Measurements from ENCODE around the gene TMPRSS9.

TMPRSS9 gene

DNA sequence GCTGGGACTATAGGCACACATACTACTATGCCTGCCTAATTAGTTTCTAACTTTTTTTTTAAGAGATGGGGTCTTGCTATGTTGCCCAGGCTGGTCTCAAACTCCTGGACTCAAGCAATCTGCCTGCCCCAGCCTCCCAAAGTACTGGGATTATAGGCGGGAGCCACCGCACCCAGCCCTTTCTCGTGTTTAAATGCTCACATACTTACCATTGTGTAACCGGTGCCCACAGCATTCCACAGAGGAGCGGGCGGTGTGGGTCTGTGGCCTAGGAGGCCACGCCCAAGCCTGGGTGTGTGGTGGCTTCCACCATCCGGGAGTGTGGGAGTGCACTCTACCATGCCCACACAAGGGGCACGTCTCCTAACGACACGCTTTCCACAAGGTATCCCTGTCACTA, 89.0 kb downstream of the TMPRSS9 start:
- Histone ChIP-seq H3K4me1 (ENCODE audit: control extremely low read depth in 1 of 4, control insufficient read depth in 4 of 4, insufficient read depth in 4 of 4, low read length in 3 of 4) (peaks cover 0 to 16% (median 14%) of the 10 kb centered on the region in 4 experiments), H3K36me3 (ENCODE audit: control insufficient read depth in 4 of 4, insufficient read depth in 4 of 4, low read length in 3 of 4) (peaks cover 0 to 34% (median 15%) of the 10 kb centered on the region in 4 experiments), H3K27ac (ENCODE audit: insufficient read depth in 1 of 2, low read depth in 1 of 2, low read length in 2 of 2, poor library complexity in 1 of 2, severe bottlenecking in 2 of 2) (no peak overlapping the region), H3K27me3 (replicated peaks in 2 of 5; ENCODE audit: control insufficient read depth in 4 of 5, insufficient read depth in 5 of 5, low read length in 4 of 5) (no peaks in the 10 kb centered on the region), H3K9me3 (ENCODE audit: control extremely low read depth in 1 of 5, control insufficient read depth in 4 of 5, insufficient read depth in 2 of 5, low read depth in 1 of 5, low read length in 4 of 5) (no peaks in the 10 kb centered on the region), H3K4me3 (ENCODE audit: control insufficient read depth in 1 of 7, extremely low read depth in 1 of 7, insufficient read depth in 4 of 7, low read depth in 2 of 7, low read length in 6 of 7) (no peak overlapping the region)
- no peak for DNase-seq
- ChIA-PET CTCF (no interaction called here), POLR2A (no interaction called here)
- WGBS (ENCODE audit: insufficient coverage), result 97% methylated on average over 11 of the region's 11 CpGs

DNA sequence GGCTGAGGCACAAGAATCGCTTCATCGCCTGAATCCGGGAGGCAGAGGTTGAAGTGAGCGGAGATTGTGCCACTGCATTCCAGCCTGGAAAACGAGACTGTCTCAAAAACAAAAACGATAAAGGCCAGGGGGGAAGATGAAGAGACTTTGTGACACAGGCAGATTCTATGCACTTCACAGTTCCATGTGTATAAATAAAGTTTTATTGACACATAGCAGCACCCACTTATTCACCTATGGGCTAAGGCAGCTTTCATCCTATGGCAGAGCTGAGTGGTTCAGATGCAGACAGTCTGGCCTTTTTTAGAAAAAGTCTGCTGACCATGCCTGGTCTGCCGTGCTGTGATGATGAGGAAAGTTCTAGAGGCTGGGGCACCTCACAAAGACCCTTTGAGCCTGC, 91.1 kb downstream of the TMPRSS9 start:
- no peak overlapping the region for H3K27ac ChIP-seq (ENCODE audit: insufficient read depth in 1 of 2, low read depth in 1 of 2, low read length in 2 of 2, poor library complexity in 1 of 2, severe bottlenecking in 2 of 2)
- ChIA-PET CTCF (no interaction called here), POLR2A (no interaction called here)
- no peaks in the 10 kb centered on the region for H3K27me3 ChIP-seq (replicated peaks in 2 of 5; ENCODE audit: control insufficient read depth in 4 of 5, insufficient read depth in 5 of 5, low read length in 4 of 5)
- no peak for DNase-seq
- WGBS (ENCODE audit: insufficient coverage), result 97% methylated on average over 5 of the region's 7 CpGs
- H3K4me3 ChIP-seq (ENCODE audit: control insufficient read depth in 1 of 7, extremely low read depth in 1 of 7, insufficient read depth in 4 of 7, low read depth in 2 of 7, low read length in 6 of 7), result no peak overlapping the region
- peaks cover 0 to 23% (median 12%) of the 10 kb centered on the region in 4 experiments for H3K36me3 ChIP-seq (ENCODE audit: control insufficient read depth in 4 of 4, insufficient read depth in 4 of 4, low read length in 3 of 4)
- H3K4me1 ChIP-seq (ENCODE audit: control extremely low read depth in 1 of 4, control insufficient read depth in 4 of 4, insufficient read depth in 4 of 4, low read length in 3 of 4), result peaks cover 0 to 27% (median 22%) of the 10 kb centered on the region in 4 experiments
- H3K9me3 ChIP-seq (ENCODE audit: control extremely low read depth in 1 of 5, control insufficient read depth in 4 of 5, insufficient read depth in 2 of 5, low read depth in 1 of 5, low read length in 4 of 5), result no peaks in the 10 kb centered on the region

DNA sequence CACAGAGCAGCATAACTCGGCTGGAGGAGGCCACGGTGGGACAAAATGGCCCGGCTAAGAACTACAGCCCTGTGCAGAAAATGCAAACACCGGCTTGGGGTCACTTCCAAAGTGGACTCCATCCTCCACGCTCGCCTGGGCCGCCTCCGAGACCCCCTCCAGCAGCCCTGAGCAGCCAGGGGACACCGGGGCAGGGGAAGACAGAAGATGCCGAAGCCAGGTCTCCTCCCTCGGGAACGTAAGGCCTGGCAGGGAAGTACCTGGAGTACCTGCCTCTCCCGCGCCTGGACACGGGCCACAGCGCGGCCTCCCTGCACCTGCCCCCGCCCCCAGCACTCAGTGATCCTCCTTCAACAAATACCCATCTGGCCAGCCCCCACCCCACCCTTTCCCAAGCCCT, 91.7 kb downstream of the TMPRSS9 start:
- no peaks in the 10 kb centered on the region for H3K27me3 ChIP-seq (replicated peaks in 2 of 5; ENCODE audit: control insufficient read depth in 4 of 5, insufficient read depth in 5 of 5, low read length in 4 of 5)
- peaks cover 0 to 21% (median 17%) of the 10 kb centered on the region in 4 experiments for H3K4me1 ChIP-seq (ENCODE audit: control extremely low read depth in 1 of 4, control insufficient read depth in 4 of 4, insufficient read depth in 4 of 4, low read length in 3 of 4)

GRCh38 chr19:2453431-2454025, 93.5 kb downstream of the TMPRSS9 start:
- WGBS (ENCODE audit: insufficient coverage), result 94% methylated on average over 16 of the region's 19 CpGs
- Histone ChIP-seq H3K27ac (ENCODE audit: insufficient read depth in 1 of 2, low read depth in 1 of 2, low read length in 2 of 2, poor library complexity in 1 of 2, severe bottlenecking in 2 of 2) (no peak overlapping the region), H3K9me3 (ENCODE audit: control extremely low read depth in 1 of 5, control insufficient read depth in 4 of 5, insufficient read depth in 2 of 5, low read depth in 1 of 5, low read length in 4 of 5) (no peaks in the 10 kb centered on the region), H3K4me1 (ENCODE audit: control extremely low read depth in 1 of 4, control insufficient read depth in 4 of 4, insufficient read depth in 4 of 4, low read length in 3 of 4) (peaks cover 0 to 19% (median 15%) of the 10 kb centered on the region in 4 experiments), H3K4me3 (ENCODE audit: control insufficient read depth in 1 of 7, extremely low read depth in 1 of 7, insufficient read depth in 4 of 7, low read depth in 2 of 7, low read length in 6 of 7) (no peak overlapping the region), H3K36me3 (ENCODE audit: control insufficient read depth in 4 of 4, insufficient read depth in 4 of 4, low read length in 3 of 4) (peaks cover 0 to 17% (median 12%) of the 10 kb centered on the region in 4 experiments), H3K27me3 (replicated peaks in 2 of 5; ENCODE audit: control insufficient read depth in 4 of 5, insufficient read depth in 5 of 5, low read length in 4 of 5) (no peaks in the 10 kb centered on the region)
- DNase-seq, result no peak
- POLR2A ChIA-PET, result no interaction called here
- CTCF ChIA-PET, result interaction anchor here (0.6 kb wide), 1 partner anchor 219 kb away, joined by 3 read pairs; no protein-coding TSS in a partner anchor

More for the DNA sequence above, 91.7 kb downstream of the TMPRSS9 start:
- CTCF ChIA-PET, result no interaction called here
- peaks cover 0 to 23% (median 12%) of the 10 kb centered on the region in 4 experiments for H3K36me3 ChIP-seq (ENCODE audit: control insufficient read depth in 4 of 4, insufficient read depth in 4 of 4, low read length in 3 of 4)
- no peak for DNase-seq
- no peak overlapping the region for H3K4me3 ChIP-seq (ENCODE audit: control insufficient read depth in 1 of 7, extremely low read depth in 1 of 7, insufficient read depth in 4 of 7, low read depth in 2 of 7, low read length in 6 of 7)
- H3K9me3 ChIP-seq (ENCODE audit: control extremely low read depth in 1 of 5, control insufficient read depth in 4 of 5, insufficient read depth in 2 of 5, low read depth in 1 of 5, low read length in 4 of 5), result no peaks in the 10 kb centered on the region
- POLR2A ChIA-PET, result no interaction called here
- no peak overlapping the region for H3K27ac ChIP-seq (ENCODE audit: insufficient read depth in 1 of 2, low read depth in 1 of 2, low read length in 2 of 2, poor library complexity in 1 of 2, severe bottlenecking in 2 of 2)
- WGBS (ENCODE audit: insufficient coverage), result 97% methylated on average over 17 of the region's 18 CpGs

DNA sequence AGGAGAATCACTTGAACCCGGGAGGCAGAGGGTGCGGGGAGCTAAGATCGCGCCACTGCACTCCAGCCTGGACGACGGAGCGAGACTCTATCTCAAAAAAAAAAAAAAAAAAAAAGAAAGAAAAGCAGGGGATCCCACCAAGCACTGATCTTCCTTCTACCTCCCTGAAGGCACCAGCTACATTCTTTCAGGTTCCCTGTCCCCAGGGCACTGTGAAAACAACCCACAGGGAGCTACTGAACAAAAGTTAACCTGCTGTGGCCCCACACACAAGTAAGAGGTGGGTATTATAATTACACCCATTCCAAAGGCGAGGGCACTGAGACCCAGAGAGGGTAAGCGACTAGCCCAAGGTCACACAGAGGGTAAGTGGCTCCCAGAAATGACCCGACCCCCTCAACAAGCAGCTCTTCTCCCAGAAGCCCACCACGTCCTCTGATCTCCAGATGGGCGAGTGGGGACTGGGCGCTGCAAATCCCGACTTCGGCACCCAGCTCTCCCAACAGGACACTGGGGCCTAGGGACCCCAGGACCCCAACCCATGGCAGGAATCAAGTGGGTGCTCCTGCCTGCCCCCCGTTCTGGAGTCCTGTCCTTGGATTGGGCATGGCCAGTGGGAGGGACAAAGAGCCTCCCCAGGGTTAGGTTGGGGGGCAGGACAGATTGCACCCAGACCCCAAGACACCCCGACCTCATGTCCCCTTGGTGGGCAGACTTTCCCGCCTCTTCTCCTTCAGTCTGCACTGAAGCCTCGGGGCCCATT, 94.3 kb downstream of the TMPRSS9 start:
- CTCF ChIA-PET, result interaction anchor here (0.6 to 1.2 kb wide), 2 partner anchors 27 to 220 kb away, joined by 3 read pairs; partner anchors contain the start of gene TIMM13
- no peak for DNase-seq
- no peaks in the 10 kb centered on the region for H3K27me3 ChIP-seq (replicated peaks in 2 of 5; ENCODE audit: control insufficient read depth in 4 of 5, insufficient read depth in 5 of 5, low read length in 4 of 5)
- WGBS (ENCODE audit: insufficient coverage), result 100% methylated on average over 14 of the region's 19 CpGs
- peaks cover 0 to 19% (median 15%) of the 10 kb centered on the region in 4 experiments for H3K4me1 ChIP-seq (ENCODE audit: control extremely low read depth in 1 of 4, control insufficient read depth in 4 of 4, insufficient read depth in 4 of 4, low read length in 3 of 4)
- H3K27ac ChIP-seq (ENCODE audit: insufficient read depth in 1 of 2, low read depth in 1 of 2, low read length in 2 of 2, poor library complexity in 1 of 2, severe bottlenecking in 2 of 2), result no peak overlapping the region
- H3K9me3 ChIP-seq (ENCODE audit: control extremely low read depth in 1 of 5, control insufficient read depth in 4 of 5, insufficient read depth in 2 of 5, low read depth in 1 of 5, low read length in 4 of 5), result no peaks in the 10 kb centered on the region
- peaks cover 0 to 17% (median 8%) of the 10 kb centered on the region in 4 experiments for H3K36me3 ChIP-seq (ENCODE audit: control insufficient read depth in 4 of 4, insufficient read depth in 4 of 4, low read length in 3 of 4)
- POLR2A ChIA-PET, result no interaction called here
- H3K4me3 ChIP-seq (ENCODE audit: control insufficient read depth in 1 of 7, extremely low read depth in 1 of 7, insufficient read depth in 4 of 7, low read depth in 2 of 7, low read length in 6 of 7), result no peak overlapping the region

GRCh38 chr19:2454962-2455850, 95.1 kb downstream of the TMPRSS9 start:
- no peak for DNase-seq
- H3K4me1 ChIP-seq (ENCODE audit: control extremely low read depth in 1 of 4, control insufficient read depth in 4 of 4, insufficient read depth in 4 of 4, low read length in 3 of 4), result peaks cover 0 to 19% (median 15%) of the 10 kb centered on the region in 4 experiments
- WGBS (ENCODE audit: insufficient coverage), result 77% methylated on average over 13 of the region's 14 CpGs
- no peaks in the 10 kb centered on the region for H3K27me3 ChIP-seq (replicated peaks in 2 of 5; ENCODE audit: control insufficient read depth in 4 of 5, insufficient read depth in 5 of 5, low read length in 4 of 5)
- H3K27ac ChIP-seq (ENCODE audit: insufficient read depth in 1 of 2, low read depth in 1 of 2, low read length in 2 of 2, poor library complexity in 1 of 2, severe bottlenecking in 2 of 2), result peak overlapping the region in 1 of 2 experiments; percentile 76
- CTCF ChIA-PET, result interaction anchor here (0.5 to 1.2 kb wide), 3 partner anchors 27 to 35 kb away, joined by 3 read pairs; partner anchors contain the start of gene TIMM13
- peaks cover 0 to 14% (median 7%) of the 10 kb centered on the region in 4 experiments for H3K36me3 ChIP-seq (ENCODE audit: control insufficient read depth in 4 of 4, insufficient read depth in 4 of 4, low read length in 3 of 4)
- no peaks in the 10 kb centered on the region for H3K9me3 ChIP-seq (ENCODE audit: control extremely low read depth in 1 of 5, control insufficient read depth in 4 of 5, insufficient read depth in 2 of 5, low read depth in 1 of 5, low read length in 4 of 5)
- H3K4me3 ChIP-seq (ENCODE audit: control insufficient read depth in 1 of 7, extremely low read depth in 1 of 7, insufficient read depth in 4 of 7, low read depth in 2 of 7, low read length in 6 of 7), result peak overlapping the region; percentile 79 to 90 (median 85)
- POLR2A ChIA-PET, result no interaction called here

Data from common myeloid progenitor, CD34-positive (primary cell).